Fibroblast of lung (primary cell): ENCODE measurements around the gene TMC6. TPM values are rescaled to one million over a fixed set of nuclear protein-coding genes. Genes with fewer than 3 reads are reported as not detected.

Experiments
- DNase-seq, 2 donors: peaks; one replicate each; pipeline versions ENCODE4 v3.0.0 to v3.0.0-alpha.2; 2010; ENCODE audit warnings: low read depth in 2 of 2
- H2AFZ ChIP-seq: 2 replicates; pipeline ENCODE4 v1.5.1; 2012; ENCODE audit warnings: low read length, control low read depth, inconsistent platforms
- H3K27ac ChIP-seq: 2 replicates; pipeline ENCODE4 v1.5.1; 2011; ENCODE audit warnings: low read length, control low read depth; ENCODE audit not compliant: insufficient read depth
- H3K27me3 ChIP-seq: 2 replicates; pipeline ENCODE4 v1.5.1; 2011; ENCODE audit warnings: mild to moderate bottlenecking, low read length; ENCODE audit not compliant: control insufficient read depth, insufficient read depth
- H3K36me3 ChIP-seq: 2 replicates; pipeline ENCODE4 v1.5.1; 2011; ENCODE audit warnings: low read length; ENCODE audit not compliant: control insufficient read depth, insufficient read depth
- H3K4me1 ChIP-seq: 2 replicates; pipeline ENCODE4 v1.5.1; 2011; ENCODE audit warnings: low read length; ENCODE audit not compliant: control insufficient read depth, insufficient read depth; ENCODE audit errors: extremely low read depth
- H3K4me2 ChIP-seq: 2 replicates; pipeline ENCODE4 v1.5.1; 2011; ENCODE audit warnings: low read length, control low read depth; ENCODE audit not compliant: insufficient read depth; ENCODE audit errors: extremely low read depth
- H3K4me3 ChIP-seq, 4 experiments: fragments of 200-600 bp in 1 of 4; sonication (generic) in 1 of 4; replicated peaks in 1 of 4; 2 replicates each; pipeline ENCODE4 v1.5.1; 2011 to 2016; ENCODE audit warnings: low read length in 4 of 4, low read depth in 3 of 4, mild to moderate bottlenecking in 3 of 4, control low read depth in 2 of 4, inconsistent platforms in 1 of 4, mixed read lengths in 1 of 4; ENCODE audit not compliant: insufficient read depth in 1 of 4; ENCODE audit errors: control extremely low read depth in 1 of 4
- H3K79me2 ChIP-seq: 2 replicates; pipeline ENCODE4 v1.5.1; 2012; ENCODE audit warnings: mild to moderate bottlenecking, low read length, inconsistent platforms; ENCODE audit not compliant: control insufficient read depth, insufficient read depth
- H3K9ac ChIP-seq: 2 replicates; pipeline ENCODE4 v1.5.1; 2011; ENCODE audit warnings: mild to moderate bottlenecking, low read length, control low read depth; ENCODE audit not compliant: insufficient read depth
- H3K9me3 ChIP-seq: 2 replicates; pipeline ENCODE4 v1.5.1; 2012; ENCODE audit warnings: low read depth, low read length; ENCODE audit not compliant: control insufficient read depth, insufficient read depth
- H4K20me1 ChIP-seq: 2 replicates; pipeline ENCODE4 v1.5.1; 2011; ENCODE audit warnings: low read length; ENCODE audit not compliant: control insufficient read depth, insufficient read depth; ENCODE audit errors: extremely low read depth
- CTCF ChIP-seq, 2 donors: IDR thresholded peaks in 1 of 2; conservative IDR thresholded peaks in 1 of 2; 1 replicate in 1 of 2; 2 replicates in 1 of 2; pipeline ENCODE4 v1.5.1; 2011 to 2012; ENCODE audit warnings: low read length in 2 of 2, control low read depth in 1 of 2, inconsistent platforms in 1 of 2, low read depth in 1 of 2, mild to moderate bottlenecking in 1 of 2
- EZH2 ChIP-seq: IDR thresholded peaks from 2 replicates; pipeline ENCODE4 v1.5.1; 2012; ENCODE audit warnings: low read length, control low read depth, mild to moderate bottlenecking; ENCODE audit errors: missing control alignments
- polyA plus RNA-seq, 2 donors: library from polyadenylated mRNA; depleted of rRNA in 1 of 2; stranded (reverse) in 1 of 2; unstranded in 1 of 2; fragments of >200 nt; gene quantifications; 2 replicates each; pipeline ENCODE4 v1.2.1, GENCODE V29; 2011 to 2012; ENCODE audit warnings: missing spikeins in 1 of 2
- total RNA-seq: library from RNA; depleted of rRNA; stranded (reverse); fragments of >200 nt; gene quantifications from 2 replicates; pipeline ENCODE4 v1.2.1, GENCODE V29; 2014

TMC6 gene
- total and polyA plus RNA-seq, 2 donors (not counting 1 experiment from before 2014, with no cell fraction given) = 0.17 to 1.3 TPM

GRCh38 chr17:78107976-78108725 lies 20.4 kb downstream of the TMC6 start:
- Histone ChIP-seq H3K27ac (no peak overlapping the region), H4K20me1 (no peaks in the 10 kb centered on the region), H3K79me2 (no peaks in the 10 kb centered on the region), H3K4me2 (no peak overlapping the region), H3K9ac (no peak overlapping the region), H3K27me3 (no peaks in the 10 kb centered on the region), H3K4me3 (no peak overlapping the region), H3K36me3 (no peaks in the 10 kb centered on the region), H3K9me3 (no peaks in the 10 kb centered on the region), H2AFZ (no peak overlapping the region), H3K4me1 (no peaks in the 10 kb centered on the region)
- TF ChIP-seq CTCF (conservative IDR thresholded peaks at IDR 0.05 in 1 of 2, IDR thresholded peaks at IDR 0.05 in 1 of 2; ENCODE audit: low read depth in 1 of 2, low read length in 2 of 2) (no peak), EZH2 (no peak)
- DNase-seq = no peak

- peak; percentile 28 to 45 for DNase-seq
- H3K27me3 ChIP-seq = no peaks in the 10 kb centered on the region
- H3K9me3 ChIP-seq = no peaks in the 10 kb centered on the region
- no peak overlapping the region for H3K27ac ChIP-seq
- H3K9ac ChIP-seq = no peak overlapping the region
- peak overlapping the region in 1 of 4 experiments; percentile 20 for H3K4me3 ChIP-seq
- TF ChIP-seq EZH2 (no peak), CTCF (conservative IDR thresholded peaks at IDR 0.05 in 1 of 2, IDR thresholded peaks at IDR 0.05 in 1 of 2; ENCODE audit: low read depth in 1 of 2, low read length in 2 of 2) (no peak)
- H3K4me2 ChIP-seq = peak overlapping the region; percentile 9
- no peaks in the 10 kb centered on the region for H3K36me3 ChIP-seq
- H2AFZ ChIP-seq = no peak overlapping the region
- H3K79me2 ChIP-seq = no peaks in the 10 kb centered on the region
- H3K4me1 ChIP-seq = no peaks in the 10 kb centered on the region
- no peaks in the 10 kb centered on the region for H4K20me1 ChIP-seq
These were observed 21.1 kb downstream of the TMC6 start for GRCh38 chr17:78107457-78107856.

- Histone ChIP-seq H3K36me3 (no peaks in the 10 kb centered on the region), H3K4me1 (no peaks in the 10 kb centered on the region), H3K79me2 (no peaks in the 10 kb centered on the region), H3K9me3 (no peaks in the 10 kb centered on the region), H3K27ac (no peak overlapping the region), H3K4me2 (no peak overlapping the region), H2AFZ (no peak overlapping the region), H3K4me3 (no peak overlapping the region), H3K9ac (no peak overlapping the region), H4K20me1 (no peaks in the 10 kb centered on the region), H3K27me3 (no peaks in the 10 kb centered on the region)
- TF ChIP-seq EZH2 (no peak), CTCF (conservative IDR thresholded peaks at IDR 0.05 in 1 of 2, IDR thresholded peaks at IDR 0.05 in 1 of 2; ENCODE audit: low read depth in 1 of 2, low read length in 2 of 2) (no peak)
- DNase-seq = no peak
These were observed 22.3 kb downstream of the TMC6 start for GRCh38 chr17:78106211-78106610.
